ENCODE data around the gene ZBTB4.
"Not testable (repeated sequence)": the region's sequence is repeated elsewhere in the genome, so short reads cannot be mapped to it uniquely, and the experiment has no call there.

ZBTB4 gene

GRCh38 chr17:7496470-7497183 lies 17.2 kb upstream of the ZBTB4 start:
- no peak for DNase-seq (ENCODE audit: low read depth in 1 of 2, low spot score in 1 of 2)

- DNase-seq (ENCODE audit: low read depth in 1 of 2, low spot score in 1 of 2), result no peak
These were observed 16.5 kb upstream of the ZBTB4 start for GRCh38 chr17:7495906-7496434.

- no peak for DNase-seq (ENCODE audit: low read depth in 1 of 2, low spot score in 1 of 2)
These were observed 14.5 kb upstream of the ZBTB4 start for GRCh38 chr17:7493941-7494340.

- DNase-seq (ENCODE audit: low read depth in 1 of 2, low spot score in 1 of 2), result no peak
These were observed 12.2 kb upstream of the ZBTB4 start for GRCh38 chr17:7491583-7491982.

GRCh38 chr17:7490144-7490543 lies 10.7 kb upstream of the ZBTB4 start:
- DNase-seq (ENCODE audit: low read depth in 1 of 2, low spot score in 1 of 2), result no peak

- no peak for DNase-seq (ENCODE audit: low read depth in 1 of 2, low spot score in 1 of 2)
These were observed 6.8 kb upstream of the ZBTB4 start for GRCh38 chr17:7486181-7486580.

- DNase-seq (ENCODE audit: low read depth in 1 of 2, low spot score in 1 of 2), result no peak
These were observed 5.5 kb upstream of the ZBTB4 start for GRCh38 chr17:7484919-7485377.

- peak; percentile 96 to 98 for DNase-seq (ENCODE audit: low read depth in 1 of 2, low spot score in 1 of 2)
These were observed 4.9 kb upstream of the ZBTB4 start, which contains the start of gene POLR2A for GRCh38 chr17:7484067-7484918. Gene POLR2A (plus strand): TSS chr17:7484366.

GRCh38 chr17:7483255-7484066 lies 4.0 kb upstream of the ZBTB4 start:
- DNase-seq (ENCODE audit: low read depth in 1 of 2, low spot score in 1 of 2), result peak; percentile 90 to 94

GRCh38 chr17:7482742-7483088 lies 3.3 kb upstream of the ZBTB4 start:
- DNase-seq (ENCODE audit: low read depth in 1 of 2, low spot score in 1 of 2), result not testable (repeated sequence)

GRCh38 chr17:7481842-7482741 lies 2.7 kb upstream of the ZBTB4 start:
- DNase-seq (ENCODE audit: low read depth in 1 of 2, low spot score in 1 of 2), result not testable (repeated sequence)

GRCh38 chr17:7481275-7481674 lies 1.8 kb upstream of the ZBTB4 start, which contains the start of gene SLC35G6:
Gene SLC35G6 (plus strand): TSS chr17:7481446. CDS start chr17:7481517, 71 bp downstream.
- not testable (repeated sequence) for DNase-seq (ENCODE audit: low read depth in 1 of 2, low spot score in 1 of 2)

GRCh38 chr17:7480089-7480384 lies 606 bp upstream of the ZBTB4 start:
- DNase-seq (ENCODE audit: low read depth in 1 of 2, low spot score in 1 of 2), result no peak

GRCh38 chr17:7478276-7479212 lies 887 bp downstream of the ZBTB4 start:
- DNase-seq (ENCODE audit: low read depth in 1 of 2, low spot score in 1 of 2), result peak; percentile 34 to 38

GRCh38 chr17:7477392-7478275 lies 1.8 kb downstream of the ZBTB4 start:
- DNase-seq (ENCODE audit: low read depth in 1 of 2, low spot score in 1 of 2), result no peak

- no peak for DNase-seq (ENCODE audit: low read depth in 1 of 2, low spot score in 1 of 2)
These were observed 2.5 kb downstream of the ZBTB4 start for GRCh38 chr17:7476951-7477350.

- DNase-seq (ENCODE audit: low read depth in 1 of 2, low spot score in 1 of 2), result no peak
These were observed 2.9 kb downstream of the ZBTB4 start for GRCh38 chr17:7476494-7476893.

GRCh38 chr17:7475764-7476422 lies 3.5 kb downstream of the ZBTB4 start:
- no peak for DNase-seq (ENCODE audit: low read depth in 1 of 2, low spot score in 1 of 2)
